Renal cortex interstitium (tissue), 11 donors: ENCODE measurements around the gene SIMC1. TPM values are rescaled to one million over a fixed set of nuclear protein-coding genes. Genes with fewer than 3 reads are reported as not detected.
A peak's percentile ranks its signal among the peaks of the same experiment; 100 is the strongest.

ENCODE experiments used
- DNase-seq, 11 donors: peaks; one replicate each; pipeline ENCODE4 v3.0.0-alpha.2; 2013; ENCODE audit warnings: low read depth in 9 of 11, low spot score in 4 of 11; ENCODE audit errors: extremely low read depth in 1 of 11
- polyA plus RNA-seq, 3 donors: library from polyadenylated mRNA; unstranded; fragments of 120-200 nt; gene quantifications; one replicate each; pipeline ENCODE4 v1.2.1, GENCODE V29; 2013; ENCODE audit not compliant: insufficient read length in 3 of 3

The SIMC1 gene
- polyA plus RNA-seq, 3 donors: 19.5 to 23.9 (median 20.9) TPM

DNA sequence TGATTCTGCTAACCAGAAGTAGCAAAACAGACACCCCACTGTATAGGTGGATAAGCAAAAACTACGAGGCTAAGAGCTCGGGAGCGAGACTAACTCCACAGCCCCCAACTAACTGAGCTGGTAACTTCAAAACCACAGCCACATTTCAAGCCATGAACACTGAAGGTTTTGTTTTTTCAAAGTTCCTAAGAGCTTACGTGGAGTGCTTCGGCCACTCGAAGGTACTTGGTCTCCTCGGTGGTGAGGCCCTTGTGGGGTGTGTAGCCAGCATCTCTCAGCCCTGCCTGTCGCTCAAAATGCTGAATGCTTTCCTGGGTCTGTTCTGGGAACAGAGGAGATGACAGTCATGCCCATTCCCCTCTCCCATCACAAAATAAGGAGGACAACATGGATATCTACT, 112.2 kb downstream of the SIMC1 start:
- no peak for DNase-seq

GRCh38 chr5:176352116-176352878, 114.1 kb downstream of the SIMC1 start:
- no peak for DNase-seq

DNA sequence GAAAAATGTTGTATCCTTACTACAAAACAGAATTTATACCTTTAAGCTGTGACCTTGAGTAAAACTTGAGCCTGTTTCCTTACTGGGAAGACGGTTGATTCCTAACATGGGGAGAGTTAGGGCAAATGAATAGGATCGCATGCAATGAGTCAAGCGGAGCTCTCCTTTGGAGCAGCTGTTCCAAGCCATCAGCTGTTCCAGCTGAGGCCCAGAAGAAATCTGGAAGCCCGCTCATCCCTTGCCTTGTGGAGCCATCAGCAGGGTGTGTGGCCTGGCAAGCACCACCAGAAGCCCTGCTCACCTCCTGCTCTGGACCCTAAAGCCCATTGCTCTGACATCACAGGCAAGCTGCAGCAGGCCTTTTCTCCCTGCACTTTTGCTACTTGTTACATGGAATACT, 115.3 kb downstream of the SIMC1 start:
- DNase-seq: no peak

- no peak for DNase-seq
Observed at GRCh38 chr5:176355400-176356178, 117.4 kb downstream of the SIMC1 start.

DNA sequence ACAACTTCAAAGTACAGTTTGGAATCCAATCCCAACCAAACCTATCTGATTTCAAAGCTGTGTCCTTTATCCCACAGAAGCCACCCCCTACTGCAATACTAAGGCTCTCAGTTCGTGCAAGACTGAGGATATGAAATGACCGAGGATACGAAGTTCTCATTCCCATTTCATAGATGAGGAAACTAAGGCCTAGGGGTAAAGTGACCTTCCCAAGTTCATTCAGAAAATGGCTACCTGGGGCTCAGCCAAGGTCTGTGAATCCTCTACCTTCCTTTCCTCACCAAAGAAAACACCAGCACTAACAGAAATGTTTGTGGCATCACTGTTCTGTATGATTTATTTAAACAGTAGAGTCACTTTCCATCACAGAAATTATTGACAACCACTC, 117.9 kb downstream of the SIMC1 start:
- DNase-seq: no peak

DNA sequence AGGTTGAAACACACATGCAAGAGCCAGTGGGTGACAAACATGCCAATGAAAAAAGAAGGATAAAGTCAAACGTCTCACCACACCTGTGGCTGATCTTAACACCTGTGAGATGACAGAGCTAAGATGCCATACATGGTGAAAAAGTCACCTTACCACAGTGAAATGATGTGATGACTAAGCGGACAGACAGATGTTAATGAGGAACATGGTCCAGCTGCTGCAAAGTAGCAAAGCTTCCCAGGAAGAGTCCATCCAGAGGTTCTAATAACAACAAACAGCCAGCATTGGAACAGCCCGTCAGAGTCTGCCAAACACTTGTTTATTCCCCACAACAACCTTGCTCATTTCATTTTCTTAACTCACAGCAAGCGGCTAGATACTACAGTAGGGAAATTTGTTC, 121.4 kb downstream of the SIMC1 start:
- no peak for DNase-seq

- peak in 2 of 11 donors; percentile 4 to 17 for DNase-seq
Observed at GRCh38 chr5:176360894-176361436, 122.7 kb downstream of the SIMC1 start.

- DNase-seq: peak; percentile 68 to 92 (median 83)
Observed at GRCh38 chr5:176361437-176362232, 123.4 kb downstream of the SIMC1 start, which contains the start of gene KIAA1191. Gene KIAA1191 (minus strand): TSS chr5:176361764. CDS start chr5:176359508, 2,256 bp downstream.

DNA sequence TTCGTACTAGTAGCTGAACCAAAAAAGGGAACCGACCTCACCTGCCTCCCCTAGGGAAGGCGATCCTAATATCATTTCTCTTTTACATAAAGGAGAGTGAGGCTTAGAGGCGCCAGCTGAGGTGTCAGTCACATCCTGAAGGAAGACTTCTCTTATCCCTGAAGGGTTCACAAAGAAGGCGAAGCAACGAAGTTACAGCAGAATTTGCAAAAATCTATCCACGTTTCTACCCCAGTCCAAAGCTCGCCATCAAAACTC, 123.9 kb downstream of the SIMC1 start:
- no peak for DNase-seq

GRCh38 chr5:176364765-176365350, 126.6 kb downstream of the SIMC1 start:
- no peak for DNase-seq

- peak in 3 of 11 donors; percentile 13 to 25 (median 24) for DNase-seq
Observed at GRCh38 chr5:176365351-176366231, 127.4 kb downstream of the SIMC1 start, which contains the start of gene ARL10. Gene ARL10 (plus strand): TSS chr5:176365487. CDS start chr5:176365564, 77 bp downstream.

DNA sequence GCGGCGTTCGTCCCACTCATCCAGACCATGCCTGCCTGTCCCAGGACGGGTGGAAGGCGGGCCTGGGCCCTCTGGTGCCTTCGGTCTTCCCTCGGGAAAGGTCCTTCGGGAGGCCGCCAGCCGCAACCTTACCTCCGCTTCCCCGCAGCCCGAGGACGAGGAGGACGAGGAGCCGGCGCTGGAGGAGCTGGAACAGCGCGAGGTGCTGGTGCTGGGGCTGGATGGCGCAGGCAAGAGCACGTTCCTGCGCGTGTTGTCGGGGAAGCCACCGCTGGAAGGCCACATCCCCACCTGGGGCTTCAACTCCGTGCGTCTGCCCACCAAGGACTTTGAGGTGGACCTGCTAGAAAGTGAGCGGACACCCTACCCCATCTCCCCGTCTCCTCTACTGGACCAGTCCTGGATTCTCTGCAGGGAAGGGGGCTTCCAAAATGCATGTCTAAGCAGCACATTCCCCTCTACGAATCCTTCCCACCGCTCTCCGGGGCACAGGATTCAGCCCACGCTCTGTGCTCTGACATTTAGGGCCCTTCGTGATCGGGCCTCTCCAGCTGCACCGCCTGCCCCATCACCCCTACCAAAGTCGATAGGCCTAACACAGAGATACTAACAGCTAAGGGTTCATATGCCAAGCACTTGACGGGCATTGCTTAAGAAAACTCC, 128.1 kb downstream of the SIMC1 start:
- no peak for DNase-seq

DNA sequence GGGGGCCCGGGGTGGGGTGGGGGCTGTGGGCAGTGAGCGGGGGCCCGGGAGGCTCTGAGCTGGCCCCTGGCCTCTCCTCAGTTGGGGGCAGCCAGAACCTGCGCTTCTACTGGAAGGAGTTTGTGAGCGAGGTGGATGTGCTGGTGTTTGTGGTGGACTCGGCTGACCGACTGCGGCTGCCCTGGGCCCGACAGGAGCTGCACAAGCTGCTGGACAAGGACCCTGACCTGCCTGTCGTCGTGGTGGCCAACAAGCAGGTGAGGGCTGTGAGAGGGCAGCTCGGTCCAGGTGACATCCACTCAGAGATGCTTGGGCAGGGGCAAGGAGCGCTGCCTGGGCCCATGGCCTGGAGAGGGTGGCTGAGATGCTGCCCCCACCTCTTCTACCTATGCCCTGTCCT, 130.5 kb downstream of the SIMC1 start:
- DNase-seq: no peak

- DNase-seq: no peak
Observed at GRCh38 chr5:176369934-176370711, 131.9 kb downstream of the SIMC1 start.

GRCh38 chr5:176371621-176372539, 133.7 kb downstream of the SIMC1 start:
- no peak for DNase-seq
